HG03565 (cell line): ENCODE data around the gene PDCD10.

ENCODE experiments used
- ATAC-seq: cut with Tn5 transposase; IDR thresholded peaks from one replicate; pipeline ENCODE4 v1.9.1; 2021; ENCODE audit warnings: mild to moderate bottlenecking, moderate library complexity; ENCODE audit not compliant: unreplicated experiment

Gene PDCD10

DNA sequence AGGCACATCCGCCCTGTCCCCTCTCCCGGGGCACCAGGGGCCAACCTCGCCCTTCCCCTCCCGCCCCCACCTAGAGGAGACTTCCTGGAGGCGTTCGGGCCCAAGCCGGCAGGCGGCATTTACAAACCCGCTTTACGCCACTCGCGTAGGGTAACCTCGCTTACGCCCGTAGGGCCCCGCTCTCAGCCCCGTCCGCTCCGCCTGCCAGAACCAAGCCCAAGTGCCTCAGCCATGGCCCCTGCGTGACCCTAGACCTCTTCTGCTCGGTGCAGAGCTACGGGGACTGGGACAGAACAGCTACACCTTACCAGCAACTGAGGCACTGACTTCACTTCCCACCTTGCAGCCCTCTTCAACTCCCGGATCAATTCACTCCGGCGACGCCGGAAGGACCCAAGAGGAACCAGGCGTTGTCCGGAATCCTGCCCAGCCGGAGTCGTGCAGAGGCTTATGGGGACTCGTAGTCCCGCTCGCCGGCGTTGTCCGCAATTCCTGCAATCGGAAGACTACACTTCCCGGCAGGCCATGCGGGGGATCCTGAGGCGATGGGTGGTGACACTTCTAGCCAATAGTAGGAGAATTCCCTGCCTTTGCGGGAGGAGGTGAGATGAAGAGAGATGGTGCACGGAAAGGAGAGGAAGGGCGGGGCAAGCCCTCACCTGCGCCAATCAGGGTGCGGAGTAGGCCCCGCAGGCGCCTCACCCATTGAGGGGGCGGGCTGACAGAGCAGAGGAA lies at the start of gene PDCD10:
TSS of gene PDCD10 (minus strand) at position 395 of the 735 bp plus-strand sequence. CDS start 14,735 bp downstream, outside the sequence.
- ATAC-seq, result peak; percentile 87

DNA sequence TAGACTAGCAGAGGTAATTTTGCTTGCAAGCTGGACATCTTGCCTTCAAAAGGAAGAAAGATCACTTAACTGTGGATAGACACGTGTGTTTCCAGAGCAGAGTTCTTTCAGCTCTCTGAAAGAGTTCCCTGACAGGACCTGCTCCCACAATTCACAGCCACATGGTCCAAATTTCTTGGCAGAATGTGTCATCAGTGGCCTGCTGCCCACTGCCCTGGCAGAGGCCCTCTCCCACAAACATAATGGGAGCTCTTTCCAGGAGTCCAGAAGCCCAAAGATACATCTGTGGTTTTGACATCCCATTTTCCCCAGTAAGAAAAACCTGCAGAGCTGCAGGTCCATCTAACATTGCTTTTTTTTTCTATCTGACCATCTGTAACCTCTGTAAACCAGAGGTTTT lies 49.1 kb upstream of the PDCD10 start:
- no peak for ATAC-seq

DNA sequence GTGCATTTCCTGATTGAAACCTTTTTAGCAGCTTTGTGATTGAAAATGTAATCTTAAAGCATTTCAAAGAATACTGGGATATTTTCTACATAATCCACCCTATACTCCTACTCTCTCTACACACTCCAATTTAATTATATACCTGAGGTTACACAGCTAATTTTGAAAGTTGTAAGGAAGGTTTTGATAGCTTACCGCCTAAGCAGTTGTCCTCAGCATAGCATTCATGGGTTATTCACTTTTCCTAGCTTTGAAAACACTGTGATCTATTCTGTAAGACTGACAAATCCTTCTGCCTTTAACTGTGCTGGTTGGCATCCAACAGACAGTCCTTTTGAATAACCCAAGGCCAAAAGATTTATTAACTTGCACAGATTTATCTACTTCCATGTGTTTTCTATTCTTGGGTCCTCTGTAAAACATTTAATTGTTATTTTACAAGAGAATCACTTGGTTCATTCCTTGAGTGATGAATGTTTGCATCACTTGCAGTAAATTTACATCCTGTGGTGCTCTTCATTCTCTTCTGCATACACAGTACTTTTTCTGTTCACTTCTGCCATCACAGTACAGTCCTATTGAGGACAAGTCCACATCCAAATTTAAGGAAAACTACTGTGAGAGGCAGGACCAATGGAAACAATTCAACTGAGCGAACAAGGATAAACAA lies 45.7 kb upstream of the PDCD10 start:
- no peak for ATAC-seq

DNA sequence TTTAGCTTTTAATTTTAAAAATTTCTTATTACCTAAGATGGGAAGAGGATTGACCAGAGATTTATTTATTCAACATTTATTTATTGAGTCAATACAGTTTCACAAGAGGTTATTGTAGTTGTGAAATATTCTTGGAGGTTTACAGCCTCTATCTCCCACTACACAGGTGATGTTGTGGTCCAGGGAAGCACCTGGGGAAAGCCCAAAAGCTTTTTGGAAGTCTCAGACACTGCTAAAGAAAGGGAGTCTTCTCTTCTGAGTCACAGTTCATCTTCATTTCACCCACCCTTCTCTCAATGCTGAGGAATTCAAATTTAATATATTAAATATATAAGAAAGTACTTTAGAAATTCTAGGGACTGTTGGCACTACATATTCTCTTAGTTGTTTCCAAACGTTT lies 42.7 kb upstream of the PDCD10 start:
- ATAC-seq, result no peak

DNA sequence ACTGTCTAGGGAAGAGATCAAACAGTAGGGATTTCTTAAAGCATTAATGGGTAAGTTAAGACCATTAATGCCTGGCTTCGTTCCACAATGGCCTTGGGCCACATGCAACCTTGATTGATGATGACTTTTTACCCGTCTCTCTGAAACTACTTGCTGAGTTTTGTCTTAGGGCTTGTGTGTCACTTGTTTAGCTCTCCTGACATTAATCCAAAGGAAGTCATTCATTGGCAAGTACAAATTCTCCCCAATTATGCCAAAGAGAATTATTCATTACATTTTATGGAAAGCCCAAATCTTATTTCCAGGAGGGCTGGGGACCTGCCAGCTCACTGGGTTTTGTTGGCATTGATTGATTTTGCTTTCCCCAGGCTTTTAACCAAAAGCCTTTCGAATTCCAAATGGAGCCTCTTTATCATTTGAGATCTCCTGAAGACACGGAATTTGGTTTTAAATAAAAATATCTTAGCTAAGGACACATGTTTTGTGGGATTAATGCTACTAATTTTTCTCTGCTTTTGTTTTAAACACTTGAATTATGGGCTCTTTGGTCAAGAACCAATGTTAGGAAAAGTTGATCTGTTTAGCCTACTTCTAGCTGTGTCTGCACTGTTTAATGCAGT lies 41.5 kb upstream of the PDCD10 start:
- ATAC-seq, result no peak

DNA sequence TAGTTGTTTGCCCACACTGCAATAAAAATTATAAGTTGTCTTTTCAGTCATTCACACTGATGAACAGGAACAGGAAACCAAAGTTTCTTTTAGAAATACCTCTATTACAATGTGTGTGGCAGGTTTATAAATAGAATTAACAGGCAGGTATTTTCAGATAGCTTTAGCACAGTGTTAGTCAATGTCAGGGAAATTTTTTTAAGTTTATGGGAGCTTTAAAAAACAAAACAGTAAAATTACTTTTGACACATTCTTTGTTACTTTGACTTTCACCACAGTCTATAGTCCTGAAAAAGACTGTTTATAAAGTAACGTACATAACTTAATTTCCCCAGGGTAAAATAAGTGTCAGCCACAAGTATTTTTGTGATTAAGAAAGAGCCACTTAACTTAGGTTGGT lies 38.9 kb upstream of the PDCD10 start:
- ATAC-seq, result peak; percentile 91

DNA sequence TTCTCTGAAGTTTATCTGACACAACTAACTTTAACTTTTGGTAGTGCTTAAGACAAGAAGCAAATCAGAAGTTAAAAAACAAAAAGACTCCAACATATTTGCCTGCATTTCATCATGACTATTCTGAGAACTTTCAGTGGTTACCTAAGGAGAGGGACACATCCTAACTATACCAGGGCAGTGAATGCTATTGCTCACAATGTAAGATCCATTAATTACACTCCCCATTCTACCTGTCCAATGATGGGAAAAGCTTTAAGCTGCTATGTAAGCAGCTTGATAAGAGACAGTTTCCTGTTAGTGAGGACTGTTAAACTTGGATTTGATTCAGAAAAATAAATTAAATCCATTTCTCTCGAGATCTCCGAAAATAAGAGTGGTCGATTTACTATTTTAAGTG lies 38.3 kb upstream of the PDCD10 start:
- ATAC-seq, result peak; percentile 24

DNA sequence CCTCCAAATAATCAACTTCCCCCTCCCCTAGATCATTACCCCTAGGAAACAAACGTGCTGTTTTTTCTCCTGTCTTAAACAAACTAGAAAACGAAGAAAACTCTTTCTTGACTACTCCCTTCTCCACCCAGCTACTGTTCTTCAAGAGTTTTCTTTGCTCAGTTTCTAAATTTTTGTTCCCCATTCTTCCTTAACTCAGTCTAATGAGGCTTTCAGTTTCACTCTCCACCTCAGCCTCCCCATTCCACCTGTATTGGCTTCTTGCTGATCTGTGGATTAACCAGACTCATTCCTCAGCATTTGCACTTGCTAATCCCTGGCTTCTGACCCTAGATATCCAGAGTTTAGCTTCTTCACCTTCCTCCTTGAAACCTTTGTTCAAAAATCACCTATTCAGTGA lies 27.6 kb upstream of the PDCD10 start:
- ATAC-seq, result no peak

DNA sequence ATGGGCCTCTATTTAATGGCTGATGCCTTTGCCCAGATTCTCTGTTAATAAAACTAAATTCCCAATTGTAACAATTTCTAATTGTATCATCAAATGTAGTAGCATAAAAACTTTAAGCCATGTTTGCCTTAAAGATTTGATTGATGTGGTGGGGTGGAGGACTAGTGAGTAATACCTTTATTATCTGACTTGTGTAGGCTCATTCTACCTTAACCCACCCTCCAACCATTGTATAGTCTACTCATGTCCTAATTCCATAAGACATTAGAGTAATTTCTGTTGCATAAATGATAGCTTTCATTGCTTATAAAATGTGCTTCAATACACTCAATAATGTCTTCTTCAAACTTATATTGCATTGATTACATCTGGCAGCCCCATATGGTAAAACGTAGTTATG lies 26.6 kb upstream of the PDCD10 start:
- no peak for ATAC-seq

DNA sequence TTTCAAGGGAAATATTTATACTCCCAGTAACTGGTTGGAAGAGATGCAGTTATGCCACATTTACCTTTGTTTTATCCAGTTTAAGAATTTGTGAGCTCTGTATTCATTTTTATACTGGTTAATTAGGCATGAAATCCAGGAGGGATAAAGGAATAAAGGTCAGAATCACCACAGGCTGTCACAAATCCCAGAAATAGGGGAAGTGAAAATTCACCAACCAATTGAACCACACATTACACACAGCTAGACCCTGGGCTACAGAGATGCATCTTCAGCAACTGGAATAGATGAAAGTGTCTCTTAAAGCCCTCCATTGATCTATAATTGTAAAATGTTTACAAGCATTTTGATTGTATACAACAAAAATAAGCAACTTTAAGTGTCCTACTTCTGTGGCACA lies 19.4 kb upstream of the PDCD10 start:
- ATAC-seq, result no peak

DNA sequence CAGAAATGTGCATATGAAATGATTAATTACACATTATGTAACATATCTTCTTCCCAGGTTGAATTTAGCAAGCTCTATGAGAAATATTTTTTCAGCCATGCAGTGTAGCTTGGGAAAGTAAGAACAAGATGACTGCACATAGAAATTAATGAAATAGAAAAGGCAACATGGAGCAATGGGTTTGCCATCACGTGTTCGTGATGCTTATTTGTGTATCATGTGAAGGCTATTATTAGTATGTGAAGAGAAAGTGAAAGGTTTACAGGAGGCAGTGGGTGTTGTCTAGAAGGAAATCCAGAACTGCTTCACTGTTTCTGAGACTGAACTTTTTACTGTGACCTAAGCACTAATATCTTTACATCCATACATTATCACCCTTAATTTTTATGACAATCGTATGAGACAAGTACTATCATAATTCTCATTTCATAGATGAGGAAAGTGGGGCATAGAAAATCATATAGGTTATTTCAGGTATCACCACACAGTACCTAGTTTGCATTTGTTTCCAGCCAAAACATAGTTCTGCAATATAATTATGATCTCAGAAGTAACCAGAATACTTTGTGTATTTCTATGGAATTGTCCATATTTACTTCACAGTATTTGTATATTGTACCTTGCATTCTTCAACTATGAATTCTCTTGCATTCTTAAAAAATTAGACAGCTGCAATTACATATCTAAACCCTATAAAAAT lies 15.7 kb upstream of the PDCD10 start:
- ATAC-seq, result peak; percentile 99

DNA sequence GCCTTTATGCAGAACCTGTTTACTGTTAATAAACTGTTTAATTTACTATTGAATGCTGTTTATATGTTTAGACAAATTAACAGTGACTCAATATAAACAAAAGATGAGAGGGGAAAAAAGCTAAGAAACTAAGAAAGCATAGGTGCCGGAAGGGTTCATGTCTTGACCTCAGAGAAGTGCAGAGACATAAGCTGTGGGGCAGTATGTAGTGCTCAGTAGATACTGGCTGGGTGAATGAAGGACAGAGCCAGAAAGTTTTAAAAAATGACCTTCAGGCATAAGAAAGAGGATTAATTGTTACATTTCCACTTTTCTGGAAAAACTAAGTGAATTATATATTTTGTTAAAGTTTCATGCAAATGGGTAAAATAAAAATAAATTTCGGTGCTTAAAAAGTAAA lies 15.0 kb upstream of the PDCD10 start:
- ATAC-seq, result no peak

DNA sequence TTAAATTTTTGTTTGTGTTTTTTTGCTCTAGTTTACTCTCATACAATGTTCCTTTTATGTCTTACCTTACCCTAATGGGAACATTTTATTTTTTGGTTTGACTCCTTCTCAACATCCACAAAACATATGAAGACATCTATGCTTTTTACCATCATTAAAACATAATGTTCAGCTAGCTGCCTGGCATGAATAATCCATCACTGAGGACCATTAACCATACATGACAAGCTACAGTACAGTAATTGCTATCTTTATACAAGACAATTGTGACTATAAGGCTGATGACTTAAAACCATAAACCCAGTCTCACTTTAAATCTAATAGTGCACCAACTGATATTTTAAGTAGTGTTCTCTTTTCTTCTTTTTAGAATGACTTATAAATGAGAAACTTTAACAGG lies 14.5 kb upstream of the PDCD10 start:
- ATAC-seq, result no peak

DNA sequence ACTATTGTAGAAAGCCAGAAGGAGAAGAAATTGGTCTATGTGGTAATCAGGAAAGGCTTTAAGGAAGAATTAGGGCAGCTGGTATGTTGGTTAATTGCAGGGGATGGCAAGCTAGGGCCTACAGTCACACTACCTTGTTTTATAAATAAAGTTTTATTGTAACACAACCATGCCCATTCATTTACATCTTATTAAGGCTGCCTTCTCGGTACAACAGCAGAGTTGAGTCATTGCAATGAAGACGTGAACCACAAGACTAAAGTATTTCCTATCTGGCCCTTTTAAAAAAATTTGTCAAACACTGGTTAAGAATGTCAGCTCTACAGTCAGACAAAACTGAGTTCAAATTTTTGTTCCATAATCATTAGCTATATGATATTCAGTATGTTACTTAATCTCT lies 9.1 kb upstream of the PDCD10 start:
- no peak for ATAC-seq

DNA sequence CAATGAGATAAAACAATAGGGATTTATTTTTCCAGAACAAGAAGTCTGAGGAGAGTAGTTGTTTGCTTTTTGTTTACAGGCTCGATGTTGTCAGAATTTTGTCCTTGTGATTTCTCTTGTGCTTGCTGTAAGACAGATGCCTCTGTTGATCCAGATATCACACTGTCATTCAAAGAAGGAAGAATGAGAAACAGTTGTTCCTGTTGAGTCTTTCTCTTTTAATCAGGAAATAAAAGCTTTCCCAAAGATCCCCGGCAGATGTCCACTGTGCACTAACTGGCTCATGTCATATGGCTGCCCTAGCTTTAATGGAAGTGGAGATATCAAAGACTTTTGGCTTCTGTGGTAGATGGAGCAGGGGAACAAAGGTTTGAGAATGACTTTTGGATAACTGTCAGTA lies 7.6 kb upstream of the PDCD10 start:
- ATAC-seq, result no peak

DNA sequence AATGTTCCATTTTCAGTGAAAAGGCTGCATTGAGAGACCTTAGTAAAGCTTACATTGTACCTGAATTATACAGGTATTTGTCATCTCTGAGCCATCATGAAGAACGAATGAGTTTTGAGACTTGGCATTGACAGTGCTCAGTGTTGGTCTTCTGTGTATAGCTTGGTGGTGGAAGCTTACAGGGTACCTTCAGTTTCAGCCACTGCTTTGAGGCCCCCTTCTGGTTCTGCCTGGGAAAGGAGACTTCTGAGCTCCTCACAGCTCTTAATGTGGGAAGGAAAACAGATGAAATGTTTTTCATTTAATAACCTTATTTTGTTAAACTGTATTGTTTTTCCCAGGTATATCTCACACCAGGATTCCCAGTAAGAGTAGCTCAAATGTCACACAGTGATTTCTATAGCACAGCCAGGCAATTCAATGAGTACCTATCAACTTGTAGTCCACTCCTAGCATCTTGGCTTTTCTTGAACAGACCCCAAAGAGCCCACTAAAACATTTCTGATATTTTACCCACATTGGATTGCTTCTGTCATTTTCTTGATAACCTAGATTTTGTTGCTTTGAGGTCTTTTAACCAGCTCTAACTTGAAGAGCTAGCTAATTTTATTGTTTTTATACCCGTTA lies 6.4 kb upstream of the PDCD10 start:
- peak; percentile 94 for ATAC-seq

DNA sequence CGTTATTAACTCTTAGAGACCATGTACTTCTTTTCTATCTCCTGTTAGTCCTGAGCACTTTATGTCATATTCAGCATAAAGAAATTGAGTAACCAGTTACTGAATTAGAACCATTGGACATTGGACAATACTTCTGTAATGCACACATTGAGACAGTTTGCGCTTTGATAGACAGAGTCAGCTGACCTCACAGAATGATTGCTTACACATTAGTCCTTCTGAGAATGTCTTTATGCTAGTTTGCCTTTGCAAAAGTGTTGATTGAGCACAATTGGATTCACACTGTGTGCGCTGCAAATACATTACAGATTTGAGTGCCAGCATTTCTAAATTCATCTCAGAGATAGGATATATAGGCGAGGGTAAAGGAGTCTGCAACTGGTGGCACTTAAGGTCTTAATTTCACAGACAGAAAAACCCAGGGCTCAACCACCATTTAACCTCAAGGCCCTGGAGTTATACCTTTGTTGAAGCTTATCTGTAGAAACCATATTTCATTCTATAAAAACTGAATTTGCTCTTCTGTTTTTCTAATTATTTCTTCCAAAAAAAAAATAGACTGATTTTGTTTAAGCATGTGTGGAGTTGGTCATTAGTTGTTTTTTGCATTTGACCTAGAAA lies 4.6 kb upstream of the PDCD10 start:
- ATAC-seq, result no peak

DNA sequence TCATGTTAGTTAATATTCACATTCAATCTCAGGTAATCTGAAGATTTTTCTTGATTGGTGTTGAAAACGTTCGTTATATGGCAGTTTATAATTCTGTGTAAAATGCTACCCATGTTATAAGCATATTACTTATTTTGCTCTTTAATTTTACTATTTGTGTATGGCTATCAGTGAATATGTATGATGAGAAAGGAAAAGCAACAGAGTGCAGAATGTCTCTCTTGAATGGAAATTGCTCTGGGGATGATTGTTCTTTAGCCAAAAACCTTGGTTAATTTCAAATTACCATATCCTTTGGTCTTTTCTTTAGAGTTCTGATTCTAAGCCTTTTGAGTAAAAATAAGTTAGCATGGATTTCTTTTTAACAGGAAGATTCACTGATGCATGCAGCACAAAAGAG lies 3.3 kb upstream of the PDCD10 start:
- ATAC-seq, result no peak

DNA sequence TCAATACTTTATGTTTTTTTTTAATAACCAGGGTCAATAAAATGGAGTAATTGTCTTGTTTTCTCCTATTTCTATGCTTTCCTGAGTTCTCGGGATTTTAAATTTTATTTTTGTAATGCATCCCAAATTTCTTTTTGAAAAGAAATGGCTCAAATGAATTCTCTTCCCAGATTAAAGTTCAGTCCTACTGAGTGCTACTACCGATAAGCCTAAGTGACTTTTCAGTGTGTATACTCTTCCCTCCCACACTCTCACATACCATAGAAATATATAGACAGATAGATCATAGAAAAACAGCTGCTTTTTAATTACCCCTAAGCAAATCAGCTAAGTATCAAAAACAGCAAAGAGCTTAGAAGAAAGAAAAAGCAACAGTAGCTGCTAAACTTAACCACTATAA lies 2.3 kb upstream of the PDCD10 start:
- no peak for ATAC-seq

DNA sequence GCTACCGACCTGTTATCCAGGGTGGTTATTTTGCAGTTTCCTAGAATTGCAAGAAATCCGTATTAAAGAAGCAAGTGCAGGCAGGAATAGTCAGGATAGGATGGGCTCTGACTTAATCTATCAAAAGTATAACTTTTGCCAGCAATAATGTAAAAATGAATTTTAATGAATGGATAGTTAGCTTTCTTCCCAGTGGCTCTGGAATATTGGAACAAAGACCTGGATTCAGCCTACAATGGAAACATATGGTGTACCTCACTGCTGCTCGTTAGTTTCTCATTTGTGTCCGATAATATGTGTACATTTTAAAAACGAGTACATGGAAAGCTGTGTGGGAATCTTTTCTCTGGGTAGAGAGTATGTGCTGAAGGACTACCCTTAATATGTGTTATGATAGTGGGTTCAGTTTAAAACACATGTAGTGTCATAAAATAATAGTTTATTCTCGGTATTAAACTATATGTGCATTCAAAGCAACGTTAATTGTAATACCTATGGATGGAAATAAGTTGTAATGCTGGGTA lies 1.6 kb upstream of the PDCD10 start:
- ATAC-seq, result no peak
